Measurements from ENCODE around the gene POLD2.

DNA sequence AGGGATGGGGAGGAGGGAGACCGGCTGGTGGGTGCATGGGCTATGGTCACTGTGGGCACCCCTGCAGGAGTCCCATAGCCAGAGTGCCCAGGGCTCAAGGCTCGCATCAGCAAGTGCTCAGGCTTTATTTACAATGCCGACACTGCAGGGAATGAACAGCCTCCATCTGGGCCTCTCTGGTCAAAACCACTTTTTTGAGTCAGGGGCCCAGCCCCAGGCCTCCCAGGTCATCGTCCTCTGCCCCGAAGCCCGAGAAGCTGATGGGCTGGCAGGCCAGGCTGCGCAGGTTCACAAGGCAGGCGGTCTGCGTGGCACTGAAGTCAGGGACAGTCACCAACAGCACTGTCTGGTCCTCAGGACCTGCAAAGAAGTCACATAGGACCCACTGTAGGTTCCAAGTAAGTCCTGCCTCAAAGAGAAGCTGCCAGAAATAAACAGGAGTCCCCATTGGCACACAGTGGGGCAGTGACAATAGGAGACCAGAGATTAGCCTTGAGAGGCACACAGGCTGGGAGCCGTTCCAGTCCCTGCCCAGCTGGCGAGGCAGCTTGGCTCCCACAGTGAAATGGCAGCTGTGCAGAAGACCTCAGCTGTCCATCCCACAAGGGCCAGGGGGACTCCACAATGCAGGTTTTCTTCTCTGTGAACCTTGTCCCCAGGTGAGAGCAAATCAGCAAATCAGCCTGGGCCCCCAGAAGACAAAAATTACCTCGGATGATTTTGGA, 8.6 kb downstream of the POLD2 start:
- no peak for TF ChIP-seq TAF1 (IDR thresholded peaks at IDR 0.05; ENCODE audit: borderline replicate concordance, low read depth, low read length)
- TF ChIP-seq POLR2A (IDR thresholded peaks at IDR 0.05; ENCODE audit: low read depth, low read length): no peak
